ENCODE measurements around the gene RASGRP1.

DNA sequence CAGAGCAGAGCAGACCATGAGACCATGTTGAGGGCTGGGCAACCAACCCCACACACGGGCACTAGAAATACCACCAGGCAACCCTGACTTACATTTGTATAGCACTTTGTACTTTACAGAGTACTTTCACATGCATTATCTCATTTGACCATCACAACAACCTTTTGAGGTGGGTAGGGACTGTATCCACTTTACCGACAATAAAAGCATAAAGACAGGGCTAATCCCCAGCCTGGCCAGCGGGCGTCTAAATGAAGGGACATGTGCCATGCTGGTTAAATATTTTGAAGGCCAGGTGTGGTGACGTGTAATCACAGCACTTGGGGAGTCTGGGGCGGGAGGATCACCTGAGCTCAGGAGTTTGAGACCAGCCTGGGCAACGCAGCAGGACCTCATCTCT, 23.6 kb downstream of the RASGRP1 start:
- TF ChIP-seq POLR2AphosphoS5 (IDR thresholded peaks at IDR 0.05; ENCODE audit: low read depth, low read length) (no peak), EP300 (IDR thresholded peaks at IDR 0.05; ENCODE audit: borderline replicate concordance in 1 of 2, low read depth in 1 of 2, low read length in 1 of 2) (no peak), SMC3 (IDR thresholded peaks at IDR 0.05; ENCODE audit: low read depth, low read length) (no peak)
- TF ChIP-seq, protein P1, sequence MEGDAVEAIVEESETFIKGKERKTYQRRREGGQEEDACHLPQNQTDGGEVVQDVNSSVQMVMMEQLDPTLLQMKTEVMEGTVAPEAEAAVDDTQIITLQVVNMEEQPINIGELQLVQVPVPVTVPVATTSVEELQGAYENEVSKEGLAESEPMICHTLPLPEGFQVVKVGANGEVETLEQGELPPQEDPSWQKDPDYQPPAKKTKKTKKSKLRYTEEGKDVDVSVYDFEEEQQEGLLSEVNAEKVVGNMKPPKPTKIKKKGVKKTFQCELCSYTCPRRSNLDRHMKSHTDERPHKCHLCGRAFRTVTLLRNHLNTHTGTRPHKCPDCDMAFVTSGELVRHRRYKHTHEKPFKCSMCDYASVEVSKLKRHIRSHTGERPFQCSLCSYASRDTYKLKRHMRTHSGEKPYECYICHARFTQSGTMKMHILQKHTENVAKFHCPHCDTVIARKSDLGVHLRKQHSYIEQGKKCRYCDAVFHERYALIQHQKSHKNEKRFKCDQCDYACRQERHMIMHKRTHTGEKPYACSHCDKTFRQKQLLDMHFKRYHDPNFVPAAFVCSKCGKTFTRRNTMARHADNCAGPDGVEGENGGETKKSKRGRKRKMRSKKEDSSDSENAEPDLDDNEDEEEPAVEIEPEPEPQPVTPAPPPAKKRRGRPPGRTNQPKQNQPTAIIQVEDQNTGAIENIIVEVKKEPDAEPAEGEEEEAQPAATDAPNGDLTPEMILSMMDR (IDR thresholded peaks at IDR 0.05), result no peak
- TF ChIP-seq, protein P2, sequence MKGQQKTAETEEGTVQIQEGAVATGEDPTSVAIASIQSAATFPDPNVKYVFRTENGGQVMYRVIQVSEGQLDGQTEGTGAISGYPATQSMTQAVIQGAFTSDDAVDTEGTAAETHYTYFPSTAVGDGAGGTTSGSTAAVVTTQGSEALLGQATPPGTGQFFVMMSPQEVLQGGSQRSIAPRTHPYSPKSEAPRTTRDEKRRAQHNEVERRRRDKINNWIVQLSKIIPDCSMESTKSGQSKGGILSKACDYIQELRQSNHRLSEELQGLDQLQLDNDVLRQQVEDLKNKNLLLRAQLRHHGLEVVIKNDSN (IDR thresholded peaks at IDR 0.05; ENCODE audit: borderline replicate concordance, low read depth), result no peak

Data from SK-N-SH (cell line).